GM18511 (cell line): ENCODE data around the gene COL6A3.

Source experiments
- ATAC-seq: cut with Tn5 transposase; IDR thresholded peaks from one replicate; pipeline ENCODE4 v1.9.1; 2021; ENCODE audit warnings: mild to moderate bottlenecking, moderate library complexity; ENCODE audit not compliant: unreplicated experiment

The COL6A3 gene

GRCh38 chr2:237276716-237277490, 137.1 kb downstream of the COL6A3 start:
- ATAC-seq, result no peak
